Adrenal gland (tissue), 5 donors: ENCODE results near the gene TNS1.

Experiments
- POLR2A ChIP-seq, 2 donors: fragments of 450-650 bp; IDR thresholded peaks; one replicate each; pipeline ENCODE4 v1.6.1; 2017; ENCODE audit warnings: antibody characterized with exemption in 2 of 2, mild to moderate bottlenecking in 2 of 2, moderate library complexity in 1 of 2
- TF ChIP-seq, protein P1 (sequence below), 6 experiments: fragments of 450-650 bp in 4 of 6; fragments of 200-600 bp in 2 of 6; sonication (generic) in 1 of 6; IDR thresholded peaks; 1 replicate in 5 of 6; 2 replicates in 1 of 6; pipeline versions ENCODE4 v1.5.1 to v1.8.0; 2016 to 2021; ENCODE audit warnings: antibody characterized with exemption in 6 of 6, mild to moderate bottlenecking in 2 of 6, moderate library complexity in 1 of 6
- donor health status: DM: no; HTN: no; CAD: no.

GRCh38 chr2:217900010-217900779, 102.6 kb downstream of the TNS1 start:
- TF ChIP-seq, protein P1, sequence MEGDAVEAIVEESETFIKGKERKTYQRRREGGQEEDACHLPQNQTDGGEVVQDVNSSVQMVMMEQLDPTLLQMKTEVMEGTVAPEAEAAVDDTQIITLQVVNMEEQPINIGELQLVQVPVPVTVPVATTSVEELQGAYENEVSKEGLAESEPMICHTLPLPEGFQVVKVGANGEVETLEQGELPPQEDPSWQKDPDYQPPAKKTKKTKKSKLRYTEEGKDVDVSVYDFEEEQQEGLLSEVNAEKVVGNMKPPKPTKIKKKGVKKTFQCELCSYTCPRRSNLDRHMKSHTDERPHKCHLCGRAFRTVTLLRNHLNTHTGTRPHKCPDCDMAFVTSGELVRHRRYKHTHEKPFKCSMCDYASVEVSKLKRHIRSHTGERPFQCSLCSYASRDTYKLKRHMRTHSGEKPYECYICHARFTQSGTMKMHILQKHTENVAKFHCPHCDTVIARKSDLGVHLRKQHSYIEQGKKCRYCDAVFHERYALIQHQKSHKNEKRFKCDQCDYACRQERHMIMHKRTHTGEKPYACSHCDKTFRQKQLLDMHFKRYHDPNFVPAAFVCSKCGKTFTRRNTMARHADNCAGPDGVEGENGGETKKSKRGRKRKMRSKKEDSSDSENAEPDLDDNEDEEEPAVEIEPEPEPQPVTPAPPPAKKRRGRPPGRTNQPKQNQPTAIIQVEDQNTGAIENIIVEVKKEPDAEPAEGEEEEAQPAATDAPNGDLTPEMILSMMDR (IDR thresholded peaks at IDR 0.05): no peak
- no peak for TF ChIP-seq POLR2A (IDR thresholded peaks at IDR 0.05)
